8988T (cell line): ENCODE measurements around the gene MIER2.
A peak's percentile ranks its signal among the peaks of the same experiment; 100 is the strongest.
"Not testable (repeated sequence)": the region's sequence is repeated elsewhere in the genome, so short reads cannot be mapped to it uniquely, and the experiment has no call there.

Experiments used
- DNase-seq: peaks from one replicate; pipeline ENCODE4 v3.0.0; 2011

The MIER2 gene

DNA sequence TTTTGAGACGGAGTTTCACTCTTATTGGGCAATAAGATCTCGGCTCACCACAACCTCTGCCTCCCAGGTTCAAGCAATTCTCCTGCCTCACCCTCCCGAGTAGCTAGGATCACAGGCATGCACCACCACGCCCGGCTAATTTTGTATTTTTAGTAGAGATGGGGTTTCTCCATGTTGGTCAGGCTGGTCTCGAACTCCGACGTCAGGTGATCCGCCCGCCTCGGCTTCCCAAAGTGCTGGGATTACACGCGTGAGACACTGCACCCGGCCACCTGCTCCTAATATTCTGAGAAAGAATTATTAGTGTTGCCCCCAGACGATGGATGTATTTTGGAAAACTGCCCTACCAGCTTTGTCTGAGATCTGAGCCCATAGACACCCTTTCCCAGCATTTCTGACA lies 10.9 kb upstream of the MIER2 start:
- not testable (repeated sequence) for DNase-seq

- no peak for DNase-seq
Measured at GRCh38 chr19:355134-355533, 10.5 kb upstream of the MIER2 start.

GRCh38 chr19:351976-352625 lies 7.5 kb upstream of the MIER2 start:
- DNase-seq, result no peak

GRCh38 chr19:347946-348861 lies 3.6 kb upstream of the MIER2 start:
- no peak for DNase-seq

DNA sequence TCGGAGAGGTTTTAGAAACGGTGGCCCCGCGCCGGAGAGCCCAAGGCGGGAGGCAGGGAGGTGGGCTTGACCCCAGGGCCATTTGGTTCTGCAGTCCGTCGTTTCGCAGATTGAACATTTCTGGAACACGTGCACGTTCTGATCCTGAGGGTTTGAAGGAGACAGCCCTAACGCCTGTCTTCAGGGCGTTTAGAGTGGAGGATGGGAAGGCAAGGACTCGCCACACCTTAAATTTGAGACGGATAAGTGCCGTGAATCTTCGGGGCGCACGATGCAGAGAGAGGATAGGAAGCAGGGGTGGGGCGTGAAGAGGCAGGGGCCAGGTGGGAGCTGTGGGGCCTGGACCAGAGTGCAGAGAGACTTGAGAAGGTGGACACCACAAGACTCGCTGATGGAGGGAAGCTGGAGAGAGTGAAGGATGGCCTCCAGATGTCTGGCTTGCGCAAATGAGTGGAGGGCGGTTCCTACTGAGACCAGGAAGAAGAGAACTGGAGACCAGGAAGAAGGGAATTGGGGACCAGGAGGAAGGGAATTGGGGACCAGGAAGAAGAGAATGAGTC lies 804 bp upstream of the MIER2 start:
- DNase-seq, result no peak

DNA sequence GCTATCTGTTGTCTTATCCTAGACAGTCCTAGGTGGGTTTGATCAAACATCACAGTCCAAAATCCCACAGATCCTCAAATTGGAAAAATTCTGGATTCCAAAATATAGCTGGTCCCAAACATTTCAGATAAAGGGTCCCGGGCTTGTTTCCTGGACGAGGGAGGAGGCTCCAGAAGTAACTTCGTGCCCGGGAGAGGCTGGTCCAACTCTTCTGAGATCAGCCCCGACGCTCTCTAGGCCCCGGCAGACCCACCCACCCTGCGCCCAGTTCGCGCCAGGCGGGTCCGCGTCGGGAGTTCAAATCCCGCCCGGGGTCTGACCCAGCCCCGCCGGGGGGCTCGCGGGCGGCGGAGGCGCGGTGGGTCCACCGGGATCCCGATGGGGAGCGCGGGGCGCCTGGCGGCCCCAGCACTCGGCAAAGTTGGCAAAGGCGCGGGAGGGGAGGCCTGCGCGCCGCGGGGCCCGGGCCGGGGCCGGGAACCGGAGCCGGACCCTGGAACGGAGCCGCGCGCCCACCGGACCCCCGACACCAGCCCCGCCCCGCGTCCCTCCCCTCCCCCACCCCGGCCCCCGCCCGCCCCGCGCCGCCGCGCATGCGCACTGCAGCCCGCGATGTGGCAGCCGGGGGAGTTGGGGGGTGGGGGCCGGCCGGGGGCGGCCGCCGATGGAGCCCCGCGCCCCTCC lies 513 bp downstream of the MIER2 start:
- DNase-seq, result peak; percentile 90

DNA sequence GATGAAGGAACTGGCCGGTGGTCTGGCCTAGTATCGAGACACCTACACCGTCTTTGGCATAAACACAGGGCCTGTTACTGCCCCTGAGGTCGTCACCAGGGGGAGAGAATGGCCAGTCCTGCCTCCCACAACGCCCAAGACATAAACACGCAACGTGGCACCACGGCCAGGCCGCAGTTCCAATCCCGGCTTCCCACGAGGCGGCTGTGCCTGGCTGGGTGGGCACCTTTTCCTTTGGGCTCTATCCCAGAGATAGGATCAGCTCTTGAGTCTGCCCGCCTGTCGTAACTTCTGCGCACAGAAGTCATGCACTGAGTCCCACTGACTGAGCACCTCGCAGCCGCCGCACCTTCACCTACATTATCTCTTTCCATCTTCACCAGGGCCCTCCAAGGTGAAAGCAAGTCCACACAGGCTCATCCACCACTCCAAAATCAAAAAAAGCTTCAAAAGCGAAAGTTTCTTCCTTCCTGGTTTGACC lies 1.1 kb downstream of the MIER2 start:
- no peak for DNase-seq

DNA sequence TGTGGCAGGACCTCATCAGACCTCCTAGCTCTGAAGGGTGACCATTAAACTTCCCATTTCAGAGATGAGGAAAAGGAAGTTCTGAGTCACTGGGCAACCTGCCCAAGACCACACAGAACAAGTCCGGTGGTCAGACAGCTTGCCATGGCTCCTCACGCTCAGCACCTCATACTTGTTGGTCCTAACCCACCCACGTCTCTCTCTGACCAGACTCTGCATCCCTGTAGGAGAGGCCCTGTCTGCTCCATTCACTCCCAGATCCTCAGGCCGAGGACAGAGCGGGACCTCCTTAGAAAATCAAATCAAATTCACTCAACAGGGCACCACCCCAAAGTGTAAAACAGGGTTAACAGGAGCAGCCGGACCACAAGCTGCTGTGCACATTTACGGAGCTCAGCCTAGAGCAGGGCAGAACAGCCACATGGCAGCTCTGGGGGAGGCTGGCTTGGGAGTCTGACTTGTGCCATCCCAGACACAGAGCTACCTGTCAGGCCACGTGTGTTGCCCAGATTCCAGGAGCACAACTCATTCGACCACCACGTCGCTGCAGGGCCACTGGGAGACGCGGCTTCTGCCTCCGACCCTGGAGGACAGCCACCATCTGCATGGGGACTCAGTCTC lies 1.7 kb downstream of the MIER2 start:
- peak; percentile 60 for DNase-seq

DNA sequence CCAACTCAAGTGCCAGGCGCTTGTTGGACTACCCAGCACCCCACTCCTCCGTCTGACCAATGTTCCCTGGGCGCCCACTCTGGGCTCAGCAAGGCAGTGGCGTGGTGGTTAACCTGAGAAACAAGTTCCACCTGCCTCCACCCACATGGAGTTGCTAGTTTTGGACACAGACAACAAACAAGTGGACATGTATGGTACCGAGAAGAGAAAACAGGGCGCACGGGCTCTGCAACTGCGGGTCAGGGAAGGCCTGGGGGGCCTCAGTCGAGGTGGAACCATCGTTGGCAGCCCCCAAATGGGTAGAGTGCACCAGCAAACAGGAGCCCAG lies 2.5 kb downstream of the MIER2 start:
- DNase-seq, result no peak

GRCh38 chr19:341386-342127 lies 3.0 kb downstream of the MIER2 start:
- DNase-seq, result no peak

DNA sequence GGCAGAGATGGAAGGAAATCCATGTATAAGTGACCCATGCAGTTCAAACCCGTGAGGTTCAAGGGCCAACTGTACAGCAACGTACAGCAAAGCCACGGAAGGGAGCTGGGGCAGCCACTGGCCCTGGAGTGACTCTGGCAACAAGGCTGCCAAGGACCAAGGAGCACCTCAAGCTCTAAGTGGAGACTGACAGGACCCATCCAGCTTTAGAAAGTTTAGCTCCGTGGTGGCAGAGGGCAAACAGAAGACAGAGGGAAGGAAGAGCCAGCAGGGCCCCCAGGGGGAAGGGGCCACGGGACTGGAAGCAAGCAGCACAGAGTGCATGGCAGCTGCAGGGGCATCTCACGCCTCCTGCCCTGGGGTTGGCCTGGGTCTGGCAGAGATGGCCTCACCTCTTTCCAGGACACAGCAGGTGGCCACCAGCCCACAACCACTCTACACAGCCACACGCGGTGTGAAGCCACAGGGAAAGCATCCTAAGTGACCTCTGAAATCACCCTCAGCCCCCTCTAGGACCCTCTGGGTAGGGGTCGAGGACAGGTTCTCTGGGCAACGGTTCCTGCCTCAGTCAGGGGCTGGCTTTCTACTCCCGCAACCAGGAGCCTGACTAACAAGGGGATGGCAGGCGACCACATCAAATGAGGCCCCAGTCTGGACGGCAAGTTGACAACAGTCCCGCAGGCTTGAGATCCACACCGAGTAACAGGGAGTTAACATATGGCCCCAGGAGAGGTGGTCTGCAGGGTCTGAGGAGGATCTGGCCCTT lies 3.8 kb downstream of the MIER2 start:
- no peak for DNase-seq

DNA sequence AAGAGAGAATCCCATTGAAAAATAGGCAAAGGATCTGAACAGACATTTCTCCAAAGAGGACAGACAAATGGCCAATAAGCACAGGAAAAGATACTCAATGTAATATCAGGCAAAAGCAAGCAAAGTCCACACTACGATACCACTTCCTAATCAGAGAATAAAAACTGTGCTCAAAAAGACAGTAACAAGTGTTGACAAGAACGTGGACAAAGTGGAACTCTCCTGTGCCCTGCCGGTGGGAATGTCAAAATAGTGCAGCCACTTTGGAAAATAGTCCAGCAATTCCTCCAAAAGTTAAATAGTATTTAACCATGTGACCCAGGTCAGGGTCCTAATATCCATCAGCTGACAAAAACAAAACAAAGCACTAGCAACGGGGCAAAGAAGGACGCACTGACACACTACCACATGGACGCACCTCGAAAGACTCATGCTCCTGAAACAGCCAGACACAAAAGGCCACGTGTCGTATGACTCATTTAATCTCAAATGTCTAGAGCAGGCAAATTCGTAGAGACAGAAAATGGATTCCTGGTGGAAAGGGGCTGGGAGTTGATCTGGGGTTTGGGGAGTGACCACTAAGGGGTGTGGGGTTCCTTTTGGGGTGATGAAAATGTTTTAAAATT lies 5.2 kb downstream of the MIER2 start:
- DNase-seq, result no peak

GRCh38 chr19:338421-338820 lies 6.2 kb downstream of the MIER2 start:
- DNase-seq, result no peak

DNA sequence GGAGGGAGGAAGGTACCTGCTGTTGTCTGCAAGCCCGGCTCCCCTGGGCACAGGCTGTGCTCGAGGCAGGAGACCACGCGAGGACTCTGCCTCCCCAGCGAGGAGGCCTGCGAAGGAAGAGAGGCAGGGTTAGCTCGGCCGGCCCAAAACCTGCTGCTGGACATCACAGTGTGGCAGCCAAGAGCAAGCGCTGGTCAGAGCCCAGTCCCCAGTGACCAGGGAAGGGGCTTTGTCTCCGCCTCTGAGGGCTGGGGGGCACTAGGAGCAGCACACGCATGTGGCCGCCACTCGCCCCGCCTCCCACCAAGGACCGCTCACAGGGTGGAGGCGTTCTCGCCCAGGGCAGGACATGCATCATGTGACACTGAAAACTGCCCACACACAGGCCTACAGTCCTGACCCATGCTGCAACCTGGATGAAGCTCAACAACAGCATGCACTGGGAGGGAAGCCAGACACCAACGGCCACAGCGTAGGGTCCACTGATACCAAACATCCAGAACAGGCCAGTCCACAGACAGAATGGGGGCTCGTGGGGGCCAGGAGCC lies 8.5 kb downstream of the MIER2 start:
- no peak for DNase-seq

GRCh38 chr19:335486-336066 lies 9.0 kb downstream of the MIER2 start:
- no peak for DNase-seq

DNA sequence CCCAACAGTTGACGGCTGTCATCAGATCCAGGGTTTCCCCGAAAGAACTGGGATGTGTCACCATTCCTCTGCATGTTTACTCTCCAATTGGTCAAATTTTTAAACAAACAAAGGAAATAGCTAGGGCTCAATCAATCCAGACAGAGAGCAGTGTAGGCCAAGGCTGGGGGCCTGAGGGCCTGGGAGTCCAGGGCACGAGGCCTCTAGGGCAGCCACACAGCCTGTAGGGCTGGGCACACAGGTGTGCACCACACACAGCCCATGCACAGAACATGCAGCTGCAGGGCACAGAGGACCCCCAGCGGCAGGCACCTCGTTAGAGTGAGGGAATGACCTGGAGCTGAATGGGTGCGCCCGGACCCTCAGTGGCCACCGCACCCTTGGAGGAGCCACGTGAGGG lies 9.5 kb downstream of the MIER2 start:
- DNase-seq, result no peak

DNA sequence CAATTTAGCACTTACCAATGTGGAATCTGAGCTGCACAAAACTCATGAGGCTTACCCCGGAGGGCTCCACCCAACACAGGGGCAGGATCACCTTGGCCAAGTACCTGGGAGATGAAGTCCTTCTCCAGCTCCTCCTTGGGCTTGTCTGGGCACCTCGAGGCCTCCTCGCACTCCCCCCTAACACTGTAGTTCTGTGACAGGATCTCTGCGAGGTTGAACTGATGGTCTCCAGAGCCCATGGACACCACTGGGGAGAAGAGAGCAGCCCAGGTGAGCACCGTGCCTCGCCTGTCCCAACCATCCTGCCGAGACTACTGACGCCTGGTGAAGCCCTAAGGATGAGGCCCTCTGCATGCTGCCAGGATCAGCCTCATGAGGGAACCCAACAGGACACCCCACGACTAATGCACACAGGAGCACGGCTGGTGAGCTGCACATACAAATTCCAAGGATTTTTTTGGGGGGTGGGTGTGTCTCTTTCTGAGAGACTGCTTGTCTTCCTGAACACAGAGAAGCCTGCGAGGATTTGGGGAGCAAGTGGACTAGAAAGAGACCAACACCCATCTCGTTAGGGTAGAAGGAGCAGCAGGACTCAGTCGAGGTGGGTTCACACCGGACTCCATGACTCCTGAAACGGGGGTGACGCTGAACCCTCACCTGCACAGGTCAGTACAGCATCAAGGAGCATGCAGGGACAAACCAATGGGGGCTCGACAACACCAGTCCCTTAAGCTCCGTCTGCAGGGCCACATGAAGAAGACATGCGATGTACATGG lies 10.1 kb downstream of the MIER2 start:
- DNase-seq, result no peak

GRCh38 chr19:330503-330902 lies 14.1 kb downstream of the MIER2 start:
- no peak for DNase-seq

DNA sequence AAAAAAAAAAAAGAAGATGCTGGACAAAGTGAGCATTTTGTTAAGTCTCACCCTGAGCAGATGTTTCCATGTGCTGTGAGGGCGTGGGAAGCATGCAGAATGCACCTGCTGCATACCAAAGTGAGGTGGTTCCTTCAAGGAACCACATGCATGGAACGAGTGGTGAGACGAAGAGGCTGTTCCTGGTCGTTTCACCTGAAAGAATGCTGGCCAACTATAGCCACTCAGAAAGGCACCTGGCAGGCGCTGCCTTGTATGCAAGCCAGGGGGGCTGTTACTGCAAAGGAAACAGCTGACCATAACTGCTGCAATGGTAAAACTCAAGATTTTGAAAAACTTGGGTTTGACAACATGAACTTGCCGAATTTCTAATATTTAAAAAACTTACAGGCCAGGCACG lies 14.7 kb downstream of the MIER2 start:
- no peak for DNase-seq
